HepG2 (cell line): ENCODE data around the gene CHL1. TPM values are rescaled to one million over a fixed set of nuclear protein-coding genes. Genes with fewer than 3 reads are reported as not detected.

Source experiments
- ARID2 ChIP-seq: sonication (generic); formaldehyde crosslinking; IDR thresholded peaks from 2 replicates; pipeline ENCODE4 v1.8.1; 2022; ENCODE audit warnings: mild to moderate bottlenecking, missing genetic modification reagents, borderline replicate concordance
- CEBPB ChIP-seq: IDR thresholded peaks from 2 replicates; pipeline ENCODE4 v1.6.1; 2011; ENCODE audit warnings: low read depth, low read length, improper control_type of control experiment, borderline replicate concordance
- ELF3 ChIP-seq: IDR thresholded peaks from 2 replicates; pipeline ENCODE4 v1.6.1; 2016; ENCODE audit warnings: missing genetic modification reagents, missing compliant biosample characterization
- HNF1A ChIP-seq, 2 experiments: sonication (generic) in 1 of 2; formaldehyde crosslinking in 1 of 2; IDR thresholded peaks; 2 replicates each; pipeline versions ENCODE4 v1.4.0 to v1.6.1; 2016 to 2020; ENCODE audit warnings: borderline replicate concordance in 1 of 2, low read depth in 1 of 2, mild to moderate bottlenecking in 1 of 2, missing genetic modification reagents in 1 of 2
- HOMEZ ChIP-seq: IDR thresholded peaks from 2 replicates; pipeline ENCODE4 v1.6.1; 2016; ENCODE audit warnings: low read depth
- KDM3A ChIP-seq: IDR thresholded peaks from 2 replicates; pipeline ENCODE4 v1.6.1; 2018; ENCODE audit warnings: low read depth, missing compliant biosample characterization
- MIER2 ChIP-seq: IDR thresholded peaks from 2 replicates; pipeline ENCODE4 v1.6.1; 2016; ENCODE audit warnings: missing biosample characterization, missing genetic modification reagents
- NFYB ChIP-seq: sonication (generic); formaldehyde crosslinking; IDR thresholded peaks from 2 replicates; pipeline ENCODE4 v1.4.0; 2020; ENCODE audit warnings: missing genetic modification reagents
- ZBTB40 ChIP-seq, 2 experiments: fragments of 450-650 bp in 1 of 2; sonication (generic) in 1 of 2; formaldehyde crosslinking in 1 of 2; IDR thresholded peaks; 2 replicates each; pipeline versions ENCODE4 v1.6.1 to v1.8.0; 2016 to 2022; ENCODE audit warnings: antibody characterized with exemption in 1 of 2, mild to moderate bottlenecking in 1 of 2, missing genetic modification reagents in 1 of 2
- ZNF674 ChIP-seq: sonication (generic); formaldehyde crosslinking; IDR thresholded peaks from 2 replicates; pipeline ENCODE4 v1.5.0; 2020; ENCODE audit warnings: low read depth, mild to moderate bottlenecking, missing genetic modification reagents
- polyA plus RNA-seq, 8 experiments: library from polyadenylated mRNA; depleted of rRNA in 3 of 8; stranded (reverse) in 7 of 8; unstranded in 1 of 8; fragments of >200 nt; fragmentation: Illumina TruSeq in 4 of 8; extraction: Trizol in 4 of 8; gene quantifications; 2 replicates each; pipeline versions ENCODE4 v1.2.1 to v1.2.3, GENCODE V29; 2011 to 2016; ENCODE audit warnings: low read depth in 4 of 8, missing spikeins in 1 of 8, mixed read lengths in 1 of 8; ENCODE audit not compliant: insufficient read depth in 1 of 8
- total RNA-seq, 5 experiments: library from RNA; depleted of rRNA; stranded (reverse); fragments of >200 nt; fragmentation: Illumina TruSeq; extraction: Trizol; gene quantifications; 2 replicates each; pipeline ENCODE4 v1.2.3, GENCODE V29; 2016; ENCODE audit warnings: low read depth in 1 of 5
- TF ChIP-seq, protein P1 (sequence below): sonication (generic); formaldehyde crosslinking; IDR thresholded peaks from 2 replicates; pipeline ENCODE4 v1.8.0; 2022; ENCODE audit warnings: mild to moderate bottlenecking, missing genetic modification reagents; ENCODE audit not compliant: insufficient replicate concordance

Gene CHL1
- total and polyA plus RNA-seq, 2 of the 13 experiments (the other 11 are each of a cell fraction or from before 2014, with no cell fraction given): not detected

- TF ChIP-seq ZBTB40 (IDR thresholded peaks at IDR 0.05): no peak
- TF ChIP-seq ZBTB40 (CRISPR knock-in tag; IDR thresholded peaks at IDR 0.05): no peak
- TF ChIP-seq CEBPB: peak; percentile 45; the same call in 1 of the 2 replicates
- 0 out of 2 replicates have a peak, but pooled peaks have one; percentile 14 for TF ChIP-seq ELF3 (CRISPR knock-in tag)
- no peak for TF ChIP-seq MIER2 (CRISPR knock-in tag)
- no peak for TF ChIP-seq NFYB
- TF ChIP-seq KDM3A (CRISPR knock-in tag): no peak
- TF ChIP-seq ZNF674 (CRISPR knock-in tag): no peak
- no peak for TF ChIP-seq HOMEZ
- TF ChIP-seq ARID2 (CRISPR knock-in tag): no peak
- TF ChIP-seq, protein P1, sequence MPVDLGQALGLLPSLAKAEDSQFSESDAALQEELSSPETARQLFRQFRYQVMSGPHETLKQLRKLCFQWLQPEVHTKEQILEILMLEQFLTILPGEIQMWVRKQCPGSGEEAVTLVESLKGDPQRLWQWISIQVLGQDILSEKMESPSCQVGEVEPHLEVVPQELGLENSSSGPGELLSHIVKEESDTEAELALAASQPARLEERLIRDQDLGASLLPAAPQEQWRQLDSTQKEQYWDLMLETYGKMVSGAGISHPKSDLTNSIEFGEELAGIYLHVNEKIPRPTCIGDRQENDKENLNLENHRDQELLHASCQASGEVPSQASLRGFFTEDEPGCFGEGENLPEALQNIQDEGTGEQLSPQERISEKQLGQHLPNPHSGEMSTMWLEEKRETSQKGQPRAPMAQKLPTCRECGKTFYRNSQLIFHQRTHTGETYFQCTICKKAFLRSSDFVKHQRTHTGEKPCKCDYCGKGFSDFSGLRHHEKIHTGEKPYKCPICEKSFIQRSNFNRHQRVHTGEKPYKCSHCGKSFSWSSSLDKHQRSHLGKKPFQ (CRISPR knock-in tag): no peak
- no peak for TF ChIP-seq HNF1A (IDR thresholded peaks at IDR 0.05; ENCODE audit: low read depth)
- TF ChIP-seq HNF1A (CRISPR knock-in tag; IDR thresholded peaks at IDR 0.05; ENCODE audit: borderline replicate concordance): no peak
These were observed 53.2 kb downstream of the CHL1 start (continued) for GRCh38 chr3:249587-250262.
